Neuronal stem cell (in vitro differentiated cells): ENCODE data around the gene SCN3A.
A peak's percentile ranks its signal among the peaks of the same experiment; 100 is the strongest.

Source experiments
- DNase-seq: peaks from one replicate; pipeline ENCODE4 v3.0.0-alpha.2; 2013; ENCODE audit warnings: low spot score
- H2AFZ ChIP-seq: one replicate; pipeline ENCODE4 v1.6.1; 2013; ENCODE audit warnings: mild to moderate bottlenecking, low read length, inconsistent platforms
- H2AK5ac ChIP-seq: 2 replicates; pipeline ENCODE4 v1.6.1; 2013; ENCODE audit warnings: low read depth, mild to moderate bottlenecking, inconsistent platforms, low read length, moderate library complexity, mixed read lengths
- H2BK120ac ChIP-seq: 2 replicates; pipeline ENCODE4 v1.6.1; 2013; ENCODE audit warnings: low read depth, mild to moderate bottlenecking, inconsistent platforms, low read length, moderate library complexity, mixed read lengths
- H2BK12ac ChIP-seq: one replicate; pipeline ENCODE4 v1.6.1; 2013; ENCODE audit warnings: low read length, inconsistent platforms
- H2BK15ac ChIP-seq: 2 replicates; pipeline ENCODE4 v1.6.1; 2013; ENCODE audit warnings: mild to moderate bottlenecking, low read length, inconsistent platforms, mixed read lengths
- H2BK5ac ChIP-seq: one replicate; pipeline ENCODE4 v1.6.1; 2013; ENCODE audit warnings: inconsistent platforms, mild to moderate bottlenecking, low read length, moderate library complexity
- H3K14ac ChIP-seq: one replicate; pipeline ENCODE4 v1.6.1; 2013; ENCODE audit warnings: low read length, inconsistent platforms
- H3K18ac ChIP-seq: 2 replicates; pipeline ENCODE4 v1.6.1; 2013; ENCODE audit warnings: low read length, inconsistent platforms
- H3K23ac ChIP-seq: 2 replicates; pipeline ENCODE4 v1.6.1; 2013; ENCODE audit warnings: low read depth, mild to moderate bottlenecking, mixed read lengths, low read length, inconsistent platforms; ENCODE audit not compliant: poor library complexity
- H3K27ac ChIP-seq: replicated peaks from 3 replicates; pipeline ENCODE4 v1.5.1; 2013; ENCODE audit warnings: low read length, inconsistent platforms
- H3K27me3 ChIP-seq, 3 experiments: 2 replicates each; pipeline ENCODE4 v1.6.1; 2013; ENCODE audit warnings: low read length in 3 of 3, mild to moderate bottlenecking in 2 of 3, inconsistent platforms in 1 of 3, low read depth in 1 of 3, mixed read lengths in 1 of 3, moderate library complexity in 1 of 3; ENCODE audit not compliant: control insufficient read depth in 3 of 3, insufficient read depth in 3 of 3
- H3K36me3 ChIP-seq, 2 donors: replicated peaks in 1 of 2; 2 replicates each; pipeline ENCODE4 v1.6.1; 2013; ENCODE audit warnings: low read length in 2 of 2; ENCODE audit not compliant: control insufficient read depth in 2 of 2, insufficient read depth in 2 of 2
- H3K4ac ChIP-seq: 2 replicates; pipeline ENCODE4 v1.6.1; 2013; ENCODE audit warnings: inconsistent platforms, mild to moderate bottlenecking, low read length, moderate library complexity
- H3K4me1 ChIP-seq, 2 donors: 1 replicate in 1 of 2; 2 replicates in 1 of 2; pipeline ENCODE4 v1.6.1; 2013; ENCODE audit warnings: low read length in 2 of 2, low read depth in 1 of 2; ENCODE audit not compliant: control insufficient read depth in 2 of 2, insufficient read depth in 1 of 2
- H3K4me2 ChIP-seq: one replicate; pipeline ENCODE4 v1.6.1; 2013; ENCODE audit warnings: mild to moderate bottlenecking, low read length, inconsistent platforms; ENCODE audit not compliant: insufficient read depth, poor library complexity, severe bottlenecking
- H3K4me3 ChIP-seq, 2 donors: 2 replicates each; pipeline ENCODE4 v1.5.1; 2013; ENCODE audit warnings: low read length in 2 of 2, mild to moderate bottlenecking in 2 of 2, inconsistent platforms in 1 of 2, moderate library complexity in 1 of 2
- H3K79me1 ChIP-seq: one replicate; pipeline ENCODE4 v1.6.1; 2013; ENCODE audit warnings: low read depth, mild to moderate bottlenecking, inconsistent platforms, low read length, moderate library complexity
- H3K9ac ChIP-seq: one replicate; pipeline ENCODE4 v1.6.1; 2013; ENCODE audit warnings: mild to moderate bottlenecking, low read depth, low read length, inconsistent platforms; ENCODE audit not compliant: poor library complexity
- H3K9me3 ChIP-seq, 2 donors: replicated peaks in 1 of 2; 2 replicates each; pipeline versions ENCODE3 to v1.6.1; 2013; ENCODE audit warnings: low read length in 2 of 2, mild to moderate bottlenecking in 2 of 2, inconsistent platforms in 1 of 2, low read depth in 1 of 2, mixed read lengths in 1 of 2, moderate library complexity in 1 of 2; ENCODE audit not compliant: control insufficient read depth in 2 of 2, insufficient read depth in 1 of 2
- H4K8ac ChIP-seq: one replicate; pipeline ENCODE4 v1.6.1; 2013; ENCODE audit warnings: low read depth, mild to moderate bottlenecking, inconsistent platforms, low read length, moderate library complexity
- H4K91ac ChIP-seq: one replicate; pipeline ENCODE4 v1.6.1; 2013; ENCODE audit warnings: low read length, low read depth, mild to moderate bottlenecking, inconsistent platforms; ENCODE audit not compliant: poor library complexity
- whole genome bisulfite sequencing, 2 donors: extraction: QIAGEN DNeasy Blood & Tissue Kit; methylation state at CpG; one replicate each; pipeline ENCODE4 v1.1.7; 2013; ENCODE audit warnings: missing lambda C conversion rate in 2 of 2, mixed read lengths in 1 of 2; ENCODE audit not compliant: insufficient read length in 2 of 2, insufficient replicate concordance in 1 of 2; ENCODE audit errors: extremely low coverage in 2 of 2; 5-methylcytosine and 5-hydroxymethylcytosine counted together

The SCN3A gene

GRCh38 chr2:165245081-165245793 lies 41.4 kb upstream of the SCN3A start:
- no CpG with 5 or more reads among the region's 5 CpGs for WGBS, 2 donors
- Histone ChIP-seq H3K27me3 (no peaks in the 10 kb centered on the region), H3K27ac (no peak overlapping the region)

GRCh38 chr2:165240916-165241315 lies 37.1 kb upstream of the SCN3A start:
- DNase-seq: no peak
- no peak overlapping the region for H2BK120ac ChIP-seq
- no peak overlapping the region for H3K18ac ChIP-seq
- H3K9ac ChIP-seq: no peak overlapping the region
- no peaks in the 10 kb centered on the region for H3K4me1 ChIP-seq
- H2BK15ac ChIP-seq: no peak overlapping the region
- no peak overlapping the region for H3K27ac ChIP-seq
- no peaks in the 10 kb centered on the region for H3K9me3 ChIP-seq
- H2BK5ac ChIP-seq: no peak overlapping the region
- no peak overlapping the region for H2AFZ ChIP-seq
- no peak overlapping the region for H3K23ac ChIP-seq
- H2BK12ac ChIP-seq: no peak overlapping the region
- no peak overlapping the region for H3K14ac ChIP-seq
- H3K4me2 ChIP-seq: no peak overlapping the region
- H3K79me1 ChIP-seq: no peaks in the 10 kb centered on the region
- no CpG with 5 or more reads among the region's 2 CpGs for WGBS, 2 donors
- no peak overlapping the region for H3K4me3 ChIP-seq
- H4K91ac ChIP-seq: no peak overlapping the region
- no peaks in the 10 kb centered on the region for H3K36me3 ChIP-seq
- no peak overlapping the region for H4K8ac ChIP-seq
- no peak overlapping the region for H3K4ac ChIP-seq
- H3K27me3 ChIP-seq: no peaks in the 10 kb centered on the region
- H2AK5ac ChIP-seq: no peak overlapping the region

More at GRCh38 chr2:165245081-165245793, 41.4 kb upstream of the SCN3A start:
- Histone ChIP-seq H3K14ac (no peak overlapping the region), H3K23ac (no peak overlapping the region), H3K4me1 (no peaks in the 10 kb centered on the region), H2BK12ac (no peak overlapping the region), H3K18ac (no peak overlapping the region), H4K91ac (no peak overlapping the region), H2BK120ac (no peak overlapping the region), H3K4me3 (no peak overlapping the region), H2BK15ac (no peak overlapping the region), H4K8ac (no peak overlapping the region), H2AFZ (no peak overlapping the region), H2BK5ac (no peak overlapping the region), H3K4me2 (no peak overlapping the region), H3K9me3 (no peaks in the 10 kb centered on the region), H3K79me1 (no peaks in the 10 kb centered on the region), H3K36me3 (no peaks in the 10 kb centered on the region), H3K4ac (no peak overlapping the region), H3K9ac (no peak overlapping the region), H2AK5ac (no peak overlapping the region)
- DNase-seq: no peak

DNA sequence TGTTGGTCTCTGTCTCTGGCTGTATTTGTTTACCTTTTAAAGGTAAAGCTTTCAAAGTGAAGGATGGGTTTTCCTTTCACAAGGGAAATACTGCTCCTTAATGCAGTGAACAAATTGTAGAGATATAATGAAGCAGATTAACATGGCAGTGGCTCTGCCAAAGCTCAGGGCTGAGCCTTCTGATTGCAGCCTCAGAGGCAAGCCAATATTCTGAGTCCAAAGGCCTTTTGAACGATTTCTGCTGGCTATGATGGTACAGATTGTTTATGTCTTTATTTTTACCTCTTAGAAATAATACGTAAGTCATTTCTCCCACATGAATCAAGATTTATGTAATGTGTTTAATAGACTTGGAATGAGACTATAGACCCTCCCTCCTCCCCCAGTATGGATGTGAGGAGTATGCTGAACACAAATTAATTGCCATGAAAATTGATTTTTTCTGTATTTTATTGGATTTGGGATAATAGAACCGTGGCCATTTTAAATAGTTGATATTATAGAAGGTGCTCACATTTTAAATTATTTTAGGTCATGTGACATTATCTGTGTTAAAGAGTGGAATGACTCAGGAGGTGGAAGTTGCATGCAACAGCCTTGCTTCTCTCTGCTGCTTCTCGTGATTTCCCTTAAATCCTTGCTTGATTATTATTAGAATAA lies 36.1 kb upstream of the SCN3A start:
- H3K27me3 ChIP-seq: no peaks in the 10 kb centered on the region
- no peak for DNase-seq

GRCh38 chr2:165239230-165239629 lies 35.4 kb upstream of the SCN3A start, which contains the start of gene SCN2A:
TSS of gene SCN2A (plus strand) at chr2:165239414. CDS start at chr2:165295824, 56,410 bp downstream.
- no peak within 1 kb of the TSS for H3K27ac ChIP-seq
- no peak within 1 kb of the TSS for H2BK12ac ChIP-seq
- H2BK5ac ChIP-seq: no peak within 1 kb of the TSS
- H2BK15ac ChIP-seq: no peak within 1 kb of the TSS
- H4K8ac ChIP-seq: no peak within 1 kb of the TSS
- H3K4me1 ChIP-seq: no peaks in the 10 kb centered on the region
- H2AFZ ChIP-seq: no peak within 1 kb of the TSS
- no CpG with 5 or more reads among the region's 3 CpGs for WGBS, 2 donors
- no peak within 1 kb of the TSS for H3K23ac ChIP-seq
- no peaks in the 10 kb centered on the region for H3K27me3 ChIP-seq
- peak; percentile 47 for DNase-seq
- no peak within 1 kb of the TSS for H3K4me3 ChIP-seq
- H3K4ac ChIP-seq: no peak within 1 kb of the TSS
- H2BK120ac ChIP-seq: no peak within 1 kb of the TSS
- H3K18ac ChIP-seq: no peak within 1 kb of the TSS
- H4K91ac ChIP-seq: no peak within 1 kb of the TSS
- no peak within 1 kb of the TSS for H3K9ac ChIP-seq
- no peak within 1 kb of the TSS for H3K14ac ChIP-seq
- no peaks in the 10 kb centered on the region for H3K79me1 ChIP-seq
- no peaks in the 10 kb centered on the region for H3K9me3 ChIP-seq
- H3K36me3 ChIP-seq: no peaks in the 10 kb centered on the region
- no peak within 1 kb of the TSS for H3K4me2 ChIP-seq
- no peak within 1 kb of the TSS for H2AK5ac ChIP-seq

More for the DNA sequence above, 36.1 kb upstream of the SCN3A start:
- Histone ChIP-seq H3K4me1 (no peaks in the 10 kb centered on the region), H3K36me3 (no peaks in the 10 kb centered on the region), H3K9me3 (no peaks in the 10 kb centered on the region), H3K4ac (no peak overlapping the region), H3K4me3 (no peak overlapping the region), H2AK5ac (no peak overlapping the region), H3K27ac (no peak overlapping the region), H2BK120ac (no peak overlapping the region), H2BK5ac (no peak overlapping the region), H2BK15ac (no peak overlapping the region), H2AFZ (no peak overlapping the region), H3K9ac (no peak overlapping the region), H3K79me1 (no peaks in the 10 kb centered on the region), H3K4me2 (no peak overlapping the region), H3K14ac (no peak overlapping the region), H2BK12ac (no peak overlapping the region), H3K18ac (no peak overlapping the region), H3K23ac (no peak overlapping the region), H4K8ac (no peak overlapping the region), H4K91ac (no peak overlapping the region)
- no CpG with 5 or more reads among the region's 4 CpGs for WGBS, 2 donors
